Activated CD4-positive, alpha-beta T cell treated with anti-CD3 and anti-CD28 coated beads, Interleukin-2, amount 50 U/mL, for 48 hours (primary cell): ENCODE data around the gene BUD31.
"Not testable (repeated sequence)": the region's sequence is repeated elsewhere in the genome, so short reads cannot be mapped to it uniquely, and the experiment has no call there.

Source experiments
- DNase-seq, 2 experiments: peaks; one replicate each; pipeline ENCODE4 v3.0.0-alpha.2; 2020

Gene BUD31

GRCh38 chr7:99380823-99381663 is 27.7 kb upstream of the BUD31 start:
- DNase-seq, result peak; percentile 88 to 91

- DNase-seq, result no peak
These were observed 27.1 kb upstream of the BUD31 start for GRCh38 chr7:99381664-99382075.

DNA sequence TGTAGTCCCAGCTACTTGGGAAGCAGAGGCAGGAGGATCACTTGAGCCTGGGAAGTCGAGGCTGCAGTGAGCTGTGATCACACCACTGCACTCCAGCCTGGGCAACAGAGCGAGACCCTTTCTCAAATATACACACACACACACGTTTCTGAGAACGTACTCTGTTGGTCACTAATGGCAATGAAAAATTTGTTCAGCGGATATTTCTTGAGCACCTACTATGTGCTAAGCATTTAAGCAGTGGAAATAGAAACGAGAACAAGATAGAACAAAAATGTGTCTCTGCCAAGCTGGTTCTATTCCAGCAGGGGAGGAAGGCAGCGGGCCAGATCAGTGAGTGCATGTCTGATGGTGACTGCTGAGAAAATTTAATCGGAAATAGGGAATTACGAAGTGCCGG is 25.6 kb upstream of the BUD31 start:
- no peak for DNase-seq

GRCh38 chr7:99383791-99384370 is 24.9 kb upstream of the BUD31 start:
- no peak for DNase-seq

- DNase-seq, result no peak
These were observed 24.2 kb upstream of the BUD31 start for GRCh38 chr7:99384523-99384922.

DNA sequence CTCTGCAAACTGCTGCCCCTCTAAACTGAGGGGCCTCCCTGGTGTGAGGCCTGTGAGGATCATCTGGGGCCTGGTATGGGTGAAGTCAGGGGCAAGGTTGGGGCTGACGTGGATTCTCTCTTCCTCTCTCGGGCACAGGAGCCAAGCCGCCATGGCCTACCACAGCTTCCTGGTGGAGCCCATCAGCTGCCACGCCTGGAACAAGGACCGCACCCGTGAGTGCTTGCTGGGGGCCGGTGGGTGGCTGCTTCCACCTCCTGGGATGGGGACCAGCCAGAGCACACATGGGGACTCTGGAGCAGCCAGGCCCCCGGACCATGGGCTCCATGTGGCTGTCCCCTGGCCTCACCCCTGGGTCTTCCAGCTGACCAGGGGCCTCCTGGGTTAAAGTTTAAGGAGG is 23.2 kb upstream of the BUD31 start:
- no peak for DNase-seq

GRCh38 chr7:99386584-99387238 is 22.1 kb upstream of the BUD31 start:
- no peak for DNase-seq

DNA sequence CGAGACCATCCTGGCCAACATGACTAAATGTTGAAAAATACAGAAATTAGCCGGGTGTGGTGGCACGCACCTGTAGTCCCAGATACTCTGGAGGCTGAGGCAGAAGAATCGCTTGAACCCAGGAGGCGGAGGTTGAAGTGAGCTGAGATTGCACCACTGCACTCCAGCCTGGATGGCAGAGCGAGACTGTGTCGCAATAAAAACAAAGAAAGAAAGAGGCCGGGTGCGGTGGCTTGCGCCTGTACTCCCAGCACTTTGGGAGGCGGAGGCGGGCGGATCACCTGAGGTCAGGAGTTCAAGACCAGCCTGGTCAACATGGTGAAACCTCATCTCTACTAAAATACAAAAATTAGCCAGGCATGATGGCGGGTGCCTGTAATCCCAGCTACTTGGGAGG is 21.5 kb upstream of the BUD31 start:
- not testable (repeated sequence) for DNase-seq

- DNase-seq, result no peak
These were observed 20.9 kb upstream of the BUD31 start for GRCh38 chr7:99387912-99388311.

GRCh38 chr7:99389772-99390171 is 19.0 kb upstream of the BUD31 start:
- no peak for DNase-seq

DNA sequence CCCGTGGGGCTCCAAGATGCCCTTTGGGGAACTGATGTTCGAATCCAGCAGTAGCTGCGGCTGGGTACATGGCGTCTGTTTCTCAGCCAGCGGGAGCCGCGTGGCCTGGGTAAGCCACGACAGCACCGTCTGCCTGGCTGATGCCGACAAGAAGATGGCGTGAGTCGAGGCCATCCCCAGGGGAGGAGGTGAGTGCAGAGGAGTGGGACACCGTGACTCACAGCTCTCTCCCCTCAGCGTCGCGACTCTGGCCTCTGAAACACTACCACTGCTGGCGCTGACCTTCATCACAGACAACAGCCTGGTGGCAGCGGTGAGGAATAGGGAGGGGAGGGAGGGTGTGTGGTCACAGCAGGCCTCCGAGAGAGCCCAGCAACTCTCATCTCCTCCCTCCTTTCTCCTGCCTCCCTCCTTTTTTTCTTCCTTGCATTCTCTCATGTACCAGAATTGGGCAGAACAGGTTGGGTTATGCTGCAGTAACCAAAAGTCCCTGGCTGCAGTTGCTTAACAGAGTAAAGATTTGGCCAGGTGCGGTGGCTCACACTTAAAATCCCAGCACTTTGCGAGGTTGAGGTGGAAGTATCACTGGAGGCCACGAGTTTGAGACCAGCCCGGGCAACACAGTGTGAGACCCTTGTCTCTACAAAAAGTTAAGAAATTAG is 17.7 kb upstream of the BUD31 start:
- no peak for DNase-seq

GRCh38 chr7:99392046-99392445 is 16.7 kb upstream of the BUD31 start:
- DNase-seq, result no peak

DNA sequence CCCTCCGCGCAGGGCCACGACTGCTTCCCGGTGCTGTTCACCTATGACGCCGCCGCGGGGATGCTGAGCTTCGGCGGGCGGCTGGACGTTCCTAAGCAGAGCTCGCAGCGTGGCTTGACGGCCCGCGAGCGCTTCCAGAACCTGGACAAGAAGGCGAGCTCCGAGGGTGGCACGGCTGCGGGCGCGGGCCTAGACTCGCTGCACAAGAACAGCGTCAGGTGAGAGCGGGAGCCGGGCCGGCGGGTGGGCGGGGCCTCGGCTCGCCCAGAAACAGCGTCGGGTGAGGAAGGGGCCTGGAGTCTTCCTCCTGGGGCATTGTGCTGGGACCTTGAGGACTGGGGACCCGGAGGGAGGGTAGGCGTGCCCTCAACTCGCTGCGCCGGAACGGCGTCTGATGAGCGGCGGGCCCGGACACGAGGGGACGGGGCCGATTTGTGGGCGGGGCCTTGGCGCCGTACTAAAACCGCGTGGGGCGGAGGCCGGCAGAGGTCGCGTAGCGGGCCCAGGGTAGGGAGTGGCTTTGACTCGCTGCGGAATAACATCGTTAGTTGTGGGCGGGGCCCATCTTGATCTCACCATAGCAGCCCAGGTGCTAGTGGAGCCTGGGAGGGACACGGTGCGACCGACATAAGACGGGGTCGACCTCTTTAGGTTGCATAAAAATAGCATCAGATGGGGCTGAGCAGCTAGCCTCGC is 16.0 kb upstream of the BUD31 start:
- DNase-seq, result peak; percentile 74 to 82

GRCh38 chr7:99393355-99394187 is 15.2 kb upstream of the BUD31 start:
- DNase-seq, result no peak

- no peak for DNase-seq
These were observed 14.6 kb upstream of the BUD31 start for GRCh38 chr7:99394188-99394502.

GRCh38 chr7:99395616-99396327 is 13.0 kb upstream of the BUD31 start:
- no peak for DNase-seq

GRCh38 chr7:99396418-99397296 is 12.1 kb upstream of the BUD31 start:
- DNase-seq, result no peak

DNA sequence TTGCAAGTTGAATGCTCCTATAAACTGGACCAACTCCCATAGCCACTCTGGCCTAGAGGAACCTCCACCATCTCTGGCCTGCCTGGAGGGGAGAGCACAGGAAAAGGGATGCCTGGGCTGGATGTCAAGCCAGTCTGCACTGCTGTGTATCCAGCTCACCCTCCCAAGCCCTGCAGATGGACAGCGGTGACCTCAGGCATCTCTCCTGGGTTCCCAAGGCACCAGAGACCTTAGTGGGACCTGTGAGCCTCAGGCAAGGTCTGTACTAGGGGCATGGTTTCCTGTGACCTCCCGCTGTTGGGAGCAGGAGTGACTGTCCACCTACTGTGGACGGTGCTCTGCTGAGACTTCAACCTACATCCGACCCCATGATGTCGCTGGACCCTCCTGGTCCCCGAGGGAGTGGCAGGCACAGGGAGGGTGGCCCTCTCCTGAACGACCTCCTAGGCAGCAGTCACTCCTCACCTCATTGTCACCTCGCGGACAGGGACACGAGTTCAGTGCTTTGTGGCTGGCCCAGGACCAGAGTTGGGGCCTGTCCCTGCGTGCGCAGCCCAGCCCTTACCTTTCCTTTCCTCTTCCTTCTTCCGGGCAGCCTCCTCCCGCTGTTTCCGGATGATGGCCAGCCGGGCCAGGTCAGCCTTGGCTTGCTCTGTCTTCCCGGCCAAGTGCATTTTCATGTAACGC is 11.3 kb upstream of the BUD31 start:
- DNase-seq, result no peak

- DNase-seq, result no peak
These were observed 9.8 kb upstream of the BUD31 start for GRCh38 chr7:99398891-99399445.
